Upper lobe of left lung (tissue), 6 donors: ENCODE measurements around the gene PUS1. TPM values are rescaled to one million over a fixed set of nuclear protein-coding genes. Genes with fewer than 3 reads are reported as not detected.

Source experiments
- ATAC-seq, 2 donors: fragments of 200-7000 bp; cut with Tn5 transposase; one replicate each; pipeline ENCODE4 v1.9.1; 2022; ENCODE audit warnings: mild to moderate bottlenecking in 2 of 2, moderate library complexity in 2 of 2; ENCODE audit not compliant: low FRiP score in 2 of 2
- DNase-seq, 2 donors: peaks; one replicate each; pipeline ENCODE4 v3.0.0-alpha.2; 2019 to 2020
- H3K27ac ChIP-seq, 4 donors: fragments of 200-600 bp; sonication (generic); one replicate each; pipeline ENCODE4 v1.5.1; 2016 to 2019
- H3K27me3 ChIP-seq, 4 donors: fragments of 200-600 bp; sonication (generic); one replicate each; pipeline ENCODE4 v1.5.1; 2017 to 2019
- H3K36me3 ChIP-seq, 4 donors: fragments of 200-600 bp; sonication (generic); one replicate each; pipeline ENCODE4 v1.5.1; 2016 to 2019
- H3K4me1 ChIP-seq, 4 donors: fragments of 200-600 bp; sonication (generic); one replicate each; pipeline ENCODE4 v1.5.1; 2018 to 2019
- H3K4me3 ChIP-seq, 4 donors: fragments of 200-600 bp; sonication (generic); one replicate each; pipeline ENCODE4 v1.5.1; 2017 to 2019; ENCODE audit warnings: mild to moderate bottlenecking in 2 of 4, moderate library complexity in 1 of 4
- H3K9me3 ChIP-seq, 4 donors: fragments of 200-600 bp; sonication (generic); one replicate each; pipeline ENCODE4 v1.5.1; 2018 to 2019
- CTCF ChIP-seq, 6 experiments: fragments of 450-650 bp in 4 of 6; fragments of 200-600 bp in 2 of 6; sonication (generic) in 2 of 6; IDR thresholded peaks; one replicate each; pipeline ENCODE4 v1.5.1; 2016 to 2019; ENCODE audit warnings: antibody characterized with exemption in 6 of 6
- EP300 ChIP-seq, 4 donors: sonication (generic); formaldehyde crosslinking; IDR thresholded peaks; one replicate each; pipeline ENCODE4 v1.5.1; 2017; ENCODE audit warnings: antibody characterized with exemption in 4 of 4, control low read depth in 2 of 4
- POLR2A ChIP-seq, 4 donors: fragments of 450-650 bp; IDR thresholded peaks; one replicate each; pipeline ENCODE4 v1.5.1; 2016 to 2017; ENCODE audit warnings: antibody characterized with exemption in 4 of 4, mild to moderate bottlenecking in 2 of 4
- POLR2AphosphoS5 ChIP-seq, 2 donors: sonication (generic); formaldehyde crosslinking; IDR thresholded peaks; one replicate each; pipeline ENCODE4 v1.5.1; 2017; ENCODE audit warnings: antibody characterized with exemption in 2 of 2
- WGBS, 2 donors: methylation state at CpG; one replicate each; pipeline ENCODE4 v1.1.5; 2017 to 2018; 5-methylcytosine and 5-hydroxymethylcytosine counted together
- total RNA-seq, 6 donors: library from RNA; depleted of rRNA in 4 of 6; stranded (reverse); fragments of >200 nt in 4 of 6; gene quantifications; one replicate each; pipeline versions ENCODE4 v1.1.0 to v1.2.1, GENCODE V29; 2016 to 2021
- donor health status: DM: no; HTN: no; CAD: no; lungs with moderate emphysema.
- donor health status: DM: no; HTN: yes; CAD: no; lungs with severe emphysema.

Gene PUS1
- total RNA-seq, 6 donors from 2014 or later: 11.3 to 30.7 (median 22.5) TPM

- TF ChIP-seq CTCF (IDR thresholded peaks at IDR 0.05) (no peak), POLR2AphosphoS5 (IDR thresholded peaks at IDR 0.05) (no peak), EP300 (IDR thresholded peaks at IDR 0.05) (no peak), POLR2A (IDR thresholded peaks at IDR 0.05) (no peak)
- Histone ChIP-seq H3K4me1 (peaks cover 39 to 56% (median 42%) of the 10 kb centered on the region in 4 donors), H3K4me3 (no peak overlapping the region), H3K36me3 (peaks cover 0 to 8% (median 0%) of the 10 kb centered on the region in 4 donors), H3K27ac (peak overlapping the region in 1 of 4 donors; percentile 30), H3K27me3 (no peaks in the 10 kb centered on the region), H3K9me3 (no peaks in the 10 kb centered on the region)
- DNase-seq (no peak), ATAC-seq (no peak)
- WGBS, 2 donors: 88 to 100% methylated on average over 4 to 9 of the region's 9 CpGs
Measured at GRCh38 chr12:131897875-131898274, 31.2 kb upstream of the PUS1 start.

- no peak for ATAC-seq
- TF ChIP-seq CTCF (IDR thresholded peaks at IDR 0.05): no peak
- no peak for TF ChIP-seq EP300 (IDR thresholded peaks at IDR 0.05)
- no peak for TF ChIP-seq POLR2A (IDR thresholded peaks at IDR 0.05)
- TF ChIP-seq POLR2AphosphoS5 (IDR thresholded peaks at IDR 0.05): no peak
- Histone ChIP-seq H3K27ac (peak overlapping the region in 1 of 4 donors; percentile 1), H3K36me3 (peaks cover 0 to 8% (median 0%) of the 10 kb centered on the region in 4 donors), H3K9me3 (no peaks in the 10 kb centered on the region), H3K4me1 (peaks cover 37 to 63% (median 41%) of the 10 kb centered on the region in 4 donors), H3K27me3 (no peaks in the 10 kb centered on the region), H3K4me3 (no peak overlapping the region)
- no peak for DNase-seq
- WGBS, 2 donors: 74 to 88% methylated on average over 4 to 6 of the region's 6 CpGs
Measured at GRCh38 chr12:131900397-131900796, 28.7 kb upstream of the PUS1 start.

GRCh38 chr12:131901431-131902331 lies 27.4 kb upstream of the PUS1 start:
- no peak overlapping the region for H3K4me3 ChIP-seq
- peak; percentile 3 to 49 for ATAC-seq

GRCh38 chr12:131902332-131903241 lies 26.5 kb upstream of the PUS1 start:
- H3K9me3 ChIP-seq: no peaks in the 10 kb centered on the region
- H3K27ac ChIP-seq: peak overlapping the region in 2 of 4 donors; percentile 42
- ATAC-seq: peak in 1 of 2 donors; percentile 2
- no peak for DNase-seq
- H3K4me3 ChIP-seq: no peak overlapping the region
- 70 to 75% methylated on average over 13 to 20 of the region's 25 CpGs for WGBS, 2 donors
- H3K4me1 ChIP-seq: peaks cover 17 to 42% (median 25%) of the 10 kb centered on the region in 4 donors
- H3K36me3 ChIP-seq: peaks cover 0 to 18% (median 7%) of the 10 kb centered on the region in 4 donors
- no peaks in the 10 kb centered on the region for H3K27me3 ChIP-seq
- TF ChIP-seq POLR2AphosphoS5 (IDR thresholded peaks at IDR 0.05) (no peak), POLR2A (IDR thresholded peaks at IDR 0.05) (no peak), EP300 (IDR thresholded peaks at IDR 0.05) (no peak)

More at GRCh38 chr12:131901431-131902331, 27.4 kb upstream of the PUS1 start:
- Histone ChIP-seq H3K9me3 (no peaks in the 10 kb centered on the region), H3K4me1 (peaks cover 26 to 51% (median 33%) of the 10 kb centered on the region in 4 donors), H3K27me3 (no peaks in the 10 kb centered on the region), H3K36me3 (peaks cover 0 to 9% (median 0%) of the 10 kb centered on the region in 4 donors), H3K27ac (peak overlapping the region in 2 of 4 donors; percentile 42)
- no peak for TF ChIP-seq POLR2AphosphoS5 (IDR thresholded peaks at IDR 0.05)
- WGBS, 2 donors: 77 to 87% methylated on average over 21 to 27 of the region's 30 CpGs
- peak in 1 of 2 donors; percentile 60 for DNase-seq

GRCh38 chr12:131903270-131904255 lies 25.5 kb upstream of the PUS1 start:
- Histone ChIP-seq H3K27me3 (no peaks in the 10 kb centered on the region), H3K4me3 (no peak overlapping the region), H3K9me3 (no peaks in the 10 kb centered on the region), H3K27ac (peak overlapping the region in 1 of 4 donors; percentile 42), H3K4me1 (peaks cover 17 to 40% (median 21%) of the 10 kb centered on the region in 4 donors), H3K36me3 (peaks cover 0 to 28% (median 15%) of the 10 kb centered on the region in 4 donors)
- no peak for ATAC-seq
- TF ChIP-seq POLR2AphosphoS5 (IDR thresholded peaks at IDR 0.05) (no peak), EP300 (IDR thresholded peaks at IDR 0.05) (no peak), CTCF (IDR thresholded peaks at IDR 0.05) (no peak), POLR2A (IDR thresholded peaks at IDR 0.05) (no peak)
- no peak for DNase-seq
- 85 to 94% methylated on average over 5 to 13 of the region's 13 CpGs for WGBS, 2 donors
